Measurements from ENCODE around the gene MED9.

Gene MED9

GRCh38 chr17:17540935-17541639 is 64.3 kb downstream of the MED9 start:
- no peak for DNase-seq

- no peak for DNase-seq
Measured at GRCh38 chr17:17541640-17542001, 64.8 kb downstream of the MED9 start.
